HepG2 (cell line): ENCODE measurements around the gene PRADC1. TPM values are rescaled to one million over a fixed set of nuclear protein-coding genes. Genes with fewer than 3 reads are reported as not detected.

Source experiments
- ATF6 ChIP-seq: sonication (generic); formaldehyde crosslinking; conservative IDR thresholded peaks from 2 replicates; pipeline ENCODE4 v1.4.0; 2020; ENCODE audit warnings: missing genetic modification reagents
- GATAD1 ChIP-seq: IDR thresholded peaks from 2 replicates; pipeline ENCODE4 v1.6.1; 2016; ENCODE audit warnings: missing genetic modification reagents, missing compliant biosample characterization
- KAT8 ChIP-seq: IDR thresholded peaks from 2 replicates; pipeline ENCODE4 v1.6.1; 2016; ENCODE audit warnings: missing genetic modification reagents, missing compliant biosample characterization
- KDM2A ChIP-seq: sonication (generic); formaldehyde crosslinking; IDR thresholded peaks from 2 replicates; pipeline ENCODE4 v1.4.0; 2020; ENCODE audit warnings: low read depth, missing genetic modification reagents, borderline replicate concordance
- MEF2D ChIP-seq: sonication (generic); formaldehyde crosslinking; IDR thresholded peaks from 2 replicates; pipeline ENCODE4 v1.5.1; 2020; ENCODE audit warnings: mild to moderate bottlenecking, missing genetic modification reagents
- MIER3 ChIP-seq: IDR thresholded peaks from 2 replicates; pipeline ENCODE4 v1.6.1; 2016; ENCODE audit warnings: missing compliant biosample characterization, borderline replicate concordance
- MXD3 ChIP-seq: IDR thresholded peaks from 2 replicates; pipeline ENCODE4 v1.6.1; 2016; ENCODE audit warnings: mild to moderate bottlenecking, missing biosample characterization, missing genetic modification reagents
- NFIC ChIP-seq: IDR thresholded peaks from 2 replicates; pipeline ENCODE4 v1.6.1; 2012; ENCODE audit warnings: mild to moderate bottlenecking, low read length, inconsistent platforms
- NKX3-1 ChIP-seq: sonication (generic); formaldehyde crosslinking; IDR thresholded peaks from 2 replicates; pipeline ENCODE4 v1.5.0; 2020; ENCODE audit warnings: missing genetic modification reagents
- PCBP2 ChIP-seq: fragments of 200-400 bp; formaldehyde crosslinking; optimal IDR thresholded peaks from 2 replicates; pipeline ENCODE3; 2018; ENCODE audit warnings: low read length, low read depth; ENCODE audit not compliant: poor library complexity, severe bottlenecking
- RFX5 ChIP-seq: IDR thresholded peaks from 2 replicates; pipeline ENCODE4 v1.6.1; 2011; ENCODE audit warnings: low read depth, low read length, improper control_type of control experiment
- RNF2 ChIP-seq: fragments of 450-650 bp; conservative IDR thresholded peaks from 2 replicates; pipeline ENCODE4 v1.6.1; 2016; ENCODE audit warnings: low read depth
- RXRA ChIP-seq: sonication (generic); formaldehyde crosslinking; IDR thresholded peaks from 2 replicates; pipeline ENCODE4 v1.5.1; 2020; ENCODE audit warnings: missing genetic modification reagents
- TBP ChIP-seq: sonication (generic); formaldehyde crosslinking; IDR thresholded peaks from 2 replicates; pipeline ENCODE4 v1.5.0; 2020; ENCODE audit warnings: missing genetic modification reagents
- TBX3 ChIP-seq: fragments of 450-650 bp; IDR thresholded peaks from 2 replicates; pipeline ENCODE4 v1.6.1; 2017; ENCODE audit warnings: antibody characterized with exemption, mild to moderate bottlenecking, inconsistent platforms, borderline replicate concordance
- ZFP82 ChIP-seq: sonication (generic); formaldehyde crosslinking; IDR thresholded peaks from 2 replicates; pipeline ENCODE4 v1.5.1; 2020; ENCODE audit warnings: mild to moderate bottlenecking, missing genetic modification reagents, borderline replicate concordance
- ZNF232 ChIP-seq: sonication (generic); formaldehyde crosslinking; IDR thresholded peaks from 2 replicates; pipeline ENCODE4 v1.4.0; 2020; ENCODE audit warnings: missing genetic modification reagents, borderline replicate concordance
- ZNF512 ChIP-seq: sonication (generic); formaldehyde crosslinking; IDR thresholded peaks from 2 replicates; pipeline ENCODE4 v1.4.0; 2020; ENCODE audit warnings: mild to moderate bottlenecking, missing genetic modification reagents
- ZNF564 ChIP-seq: sonication (generic); formaldehyde crosslinking; IDR thresholded peaks from 2 replicates; pipeline ENCODE4 v1.8.1; 2023; ENCODE audit warnings: mild to moderate bottlenecking, missing genetic modification reagents
- ZNF615 ChIP-seq: sonication (generic); formaldehyde crosslinking; IDR thresholded peaks from 2 replicates; pipeline ENCODE4 v1.5.0; 2020; ENCODE audit warnings: mild to moderate bottlenecking, missing genetic modification reagents, borderline replicate concordance
- ZSCAN29 ChIP-seq: sonication (generic); formaldehyde crosslinking; conservative IDR thresholded peaks from 2 replicates; pipeline ENCODE4 v1.4.0; 2020; ENCODE audit warnings: mild to moderate bottlenecking, missing genetic modification reagents
- ZSCAN30 ChIP-seq: sonication (generic); formaldehyde crosslinking; IDR thresholded peaks from 2 replicates; pipeline ENCODE4 v1.5.0; 2020; ENCODE audit warnings: mild to moderate bottlenecking, missing genetic modification reagents
- polyA plus RNA-seq, 8 experiments: library from polyadenylated mRNA; depleted of rRNA in 3 of 8; stranded (reverse) in 7 of 8; unstranded in 1 of 8; fragments of >200 nt; fragmentation: Illumina TruSeq in 4 of 8; extraction: Trizol in 4 of 8; gene quantifications; 2 replicates each; pipeline versions ENCODE4 v1.2.1 to v1.2.3, GENCODE V29; 2011 to 2016; ENCODE audit warnings: low read depth in 4 of 8, missing spikeins in 1 of 8, mixed read lengths in 1 of 8; ENCODE audit not compliant: insufficient read depth in 1 of 8
- total RNA-seq, 5 experiments: library from RNA; depleted of rRNA; stranded (reverse); fragments of >200 nt; fragmentation: Illumina TruSeq; extraction: Trizol; gene quantifications; 2 replicates each; pipeline ENCODE4 v1.2.3, GENCODE V29; 2016; ENCODE audit warnings: low read depth in 1 of 5
- TF ChIP-seq, protein P1 (sequence below): sonication (generic); formaldehyde crosslinking; IDR thresholded peaks from 2 replicates; pipeline ENCODE4 v1.4.0; 2020; ENCODE audit warnings: missing genetic modification reagents
- TF ChIP-seq, protein P2 (sequence below): sonication (generic); formaldehyde crosslinking; IDR thresholded peaks from 2 replicates; pipeline ENCODE4 v1.4.0; 2020; ENCODE audit warnings: missing genetic modification reagents, borderline replicate concordance

The PRADC1 gene
- total and polyA plus RNA-seq, 2 of the 13 experiments (the other 11 are each of a cell fraction or from before 2014, with no cell fraction given) = 12.1 to 37.2 TPM

DNA sequence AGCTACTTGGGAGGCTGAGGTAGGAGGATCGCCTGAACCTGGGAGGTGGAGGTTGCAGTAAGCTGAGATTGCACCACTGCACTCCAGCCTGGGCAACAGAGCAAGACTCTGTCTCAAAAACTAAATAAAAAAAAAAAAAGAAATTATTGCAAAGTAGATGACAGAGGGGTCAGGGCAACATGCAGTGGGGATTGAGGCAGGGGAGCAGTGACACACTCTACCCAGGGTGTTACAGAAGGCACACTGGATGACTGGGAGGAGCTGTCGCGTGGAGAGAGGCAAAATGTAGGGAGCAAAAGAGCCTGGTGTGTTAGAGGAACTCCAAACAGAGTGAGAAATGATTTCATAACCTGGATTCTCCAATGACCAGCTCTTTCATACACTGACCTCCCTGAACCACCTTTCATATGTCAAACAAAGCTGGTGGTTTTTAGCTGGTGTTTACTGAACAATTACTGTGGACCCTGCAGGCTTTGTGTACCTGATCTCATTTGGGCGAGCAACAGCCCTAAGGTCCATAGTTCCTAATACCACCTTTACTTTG lies 29.1 kb upstream of the PRADC1 start (continued):
- TF ChIP-seq ZNF512 (CRISPR knock-in tag) (no peak), KAT8 (CRISPR knock-in tag) (peak; percentile 75; the same call in 1 of the 2 replicates), KDM2A (CRISPR knock-in tag) (no peak), NFIC (0 out of 2 replicates have a peak, but pooled peaks have one; percentile 37), ATF6 (no peak), RNF2 (no peak), ZNF615 (CRISPR knock-in tag) (peak; percentile 68; the same call in 1 of the 2 replicates), ZFP82 (CRISPR knock-in tag) (no peak), MIER3 (CRISPR knock-in tag) (peak; percentile 82; the same call in 1 of the 2 replicates), ZNF232 (CRISPR knock-in tag) (no peak; the same call in 1 of the 2 replicates), RXRA (CRISPR knock-in tag) (peak; percentile 22; the same call in 1 of the 2 replicates), GATAD1 (CRISPR knock-in tag) (0 out of 2 replicates have a peak, but pooled peaks have one; percentile 41), NKX3-1 (no peak), TBX3 (peak; percentile 75; the same call in 1 of the 2 replicates), ZSCAN30 (CRISPR knock-in tag) (0 out of 2 replicates have a peak, but pooled peaks have one; percentile 91), RFX5 (no peak), MEF2D (no peak), ZSCAN29 (CRISPR knock-in tag) (no peak), MXD3 (CRISPR knock-in tag) (no peak), PCBP2 (no peak), ZNF564 (CRISPR knock-in tag) (0 out of 2 replicates have a peak, but pooled peaks have one; percentile 31), TBP (CRISPR knock-in tag) (no peak)
- TF ChIP-seq, protein P1, sequence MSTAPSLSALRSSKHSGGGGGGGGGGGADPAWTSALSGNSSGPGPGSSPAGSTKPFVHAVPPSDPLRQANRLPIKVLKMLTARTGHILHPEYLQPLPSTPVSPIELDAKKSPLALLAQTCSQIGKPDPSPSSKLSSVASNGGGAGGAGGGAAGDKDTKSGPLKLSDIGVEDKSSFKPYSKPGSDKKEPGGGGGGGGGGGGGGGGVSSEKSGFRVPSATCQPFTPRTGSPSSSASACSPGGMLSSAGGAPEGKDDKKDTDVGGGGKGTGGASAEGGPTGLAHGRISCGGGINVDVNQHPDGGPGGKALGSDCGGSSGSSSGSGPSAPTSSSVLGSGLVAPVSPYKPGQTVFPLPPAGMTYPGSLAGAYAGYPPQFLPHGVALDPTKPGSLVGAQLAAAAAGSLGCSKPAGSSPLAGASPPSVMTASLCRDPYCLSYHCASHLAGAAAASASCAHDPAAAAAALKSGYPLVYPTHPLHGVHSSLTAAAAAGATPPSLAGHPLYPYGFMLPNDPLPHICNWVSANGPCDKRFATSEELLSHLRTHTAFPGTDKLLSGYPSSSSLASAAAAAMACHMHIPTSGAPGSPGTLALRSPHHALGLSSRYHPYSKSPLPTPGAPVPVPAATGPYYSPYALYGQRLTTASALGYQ = peak; percentile 34; the same call in 1 of the 2 replicates
- TF ChIP-seq, protein P2, sequence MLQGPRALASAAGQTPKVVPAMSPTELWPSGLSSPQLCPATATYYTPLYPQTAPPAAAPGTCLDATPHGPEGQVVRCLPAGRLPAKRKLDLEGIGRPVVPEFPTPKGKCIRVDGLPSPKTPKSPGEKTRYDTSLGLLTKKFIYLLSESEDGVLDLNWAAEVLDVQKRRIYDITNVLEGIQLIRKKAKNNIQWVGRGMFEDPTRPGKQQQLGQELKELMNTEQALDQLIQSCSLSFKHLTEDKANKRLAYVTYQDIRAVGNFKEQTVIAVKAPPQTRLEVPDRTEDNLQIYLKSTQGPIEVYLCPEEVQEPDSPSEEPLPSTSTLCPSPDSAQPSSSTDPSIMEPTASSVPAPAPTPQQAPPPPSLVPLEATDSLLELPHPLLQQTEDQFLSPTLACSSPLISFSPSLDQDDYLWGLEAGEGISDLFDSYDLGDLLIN = no peak
